Stimulated activated CD8-positive, alpha-beta memory T cell treated with anti-CD3 and anti-CD28 coated beads, Interleukin-15, amount 100 ng/mL, for 24 hours (primary cell): Measurements from ENCODE around the gene BORCS5.

ENCODE experiments used
- DNase-seq: peaks from one replicate; pipeline ENCODE4 v3.0.0-alpha.2; 2020; ENCODE audit warnings: low read depth

Gene BORCS5

GRCh38 chr12:12353807-12354206, 3.1 kb upstream of the BORCS5 start:
- DNase-seq, result no peak

- DNase-seq, result no peak
Measured at GRCh38 chr12:12356467-12356895, 397 bp upstream of the BORCS5 start.

- no peak for DNase-seq
Measured at GRCh38 chr12:12357719-12358461, 1.0 kb downstream of the BORCS5 start.

GRCh38 chr12:12358528-12358927, 1.6 kb downstream of the BORCS5 start:
- DNase-seq, result no peak

GRCh38 chr12:12364787-12365445, 8.0 kb downstream of the BORCS5 start:
- DNase-seq, result no peak

GRCh38 chr12:12365446-12365802, 8.5 kb downstream of the BORCS5 start:
- no peak for DNase-seq

- no peak for DNase-seq
Measured at GRCh38 chr12:12365931-12366431, 9.1 kb downstream of the BORCS5 start.

- no peak for DNase-seq
Measured at GRCh38 chr12:12366701-12367481, 10.0 kb downstream of the BORCS5 start.

GRCh38 chr12:12367482-12367998, 10.7 kb downstream of the BORCS5 start:
- DNase-seq, result no peak

GRCh38 chr12:12372946-12373722, 16.3 kb downstream of the BORCS5 start:
- DNase-seq, result no peak

- no peak for DNase-seq
Measured at GRCh38 chr12:12376646-12377448, 20.0 kb downstream of the BORCS5 start.

- no peak for DNase-seq
Measured at GRCh38 chr12:12378616-12379015, 21.7 kb downstream of the BORCS5 start.

GRCh38 chr12:12379831-12380730, 23.2 kb downstream of the BORCS5 start:
- no peak for DNase-seq

- DNase-seq, result no peak
Measured at GRCh38 chr12:12380949-12381593, 24.2 kb downstream of the BORCS5 start.

- DNase-seq, result no peak
Measured at GRCh38 chr12:12381982-12382381, 25.1 kb downstream of the BORCS5 start.

GRCh38 chr12:12384571-12385340, 27.9 kb downstream of the BORCS5 start:
- no peak for DNase-seq

GRCh38 chr12:12387501-12387900, 30.6 kb downstream of the BORCS5 start:
- no peak for DNase-seq

GRCh38 chr12:12392413-12392812, 35.5 kb downstream of the BORCS5 start:
- no peak for DNase-seq

- DNase-seq, result no peak
Measured at GRCh38 chr12:12393171-12393570, 36.3 kb downstream of the BORCS5 start.
